Stimulated activated naive B cell treated with anti-CD40 and anti-IgM and Interleukin-4, amounts not matched to agents 10 μg/mL and 1 μg/mL and 100 μg/mL, for 72 hours (primary cell): ENCODE results near the gene CEMIP2.

Experiments used
- ATAC-seq, 2 donors: fragments of 150-1000 bp; cut with Tn5 transposase; replicated peaks; 2 replicates each; pipeline ENCODE4 v1.10.0; 2021; ENCODE audit warnings: moderate library complexity in 1 of 2
- DNase-seq: peaks from one replicate; pipeline ENCODE4 v3.0.0; 2021
- H3K27ac Mint-ChIP-seq: one replicate; pipeline ENCODE4 v1.8.0; 2022; ENCODE audit warnings: mild to moderate bottlenecking, mixed read lengths
- H3K27me3 Mint-ChIP-seq, 2 donors: one replicate each; pipeline ENCODE4 v1.8.0; 2022; ENCODE audit warnings: mixed read lengths in 2 of 2
- H3K36me3 Mint-ChIP-seq, 2 donors: one replicate each; pipeline ENCODE4 v1.8.0; 2022; ENCODE audit warnings: mixed read lengths in 2 of 2, mild to moderate bottlenecking in 1 of 2
- H3K4me1 Mint-ChIP-seq, 2 donors: one replicate each; pipeline ENCODE4 v1.8.0; 2022; ENCODE audit warnings: mixed read lengths in 2 of 2, mild to moderate bottlenecking in 1 of 2
- H3K4me3 Mint-ChIP-seq, 2 donors: one replicate each; pipeline ENCODE4 v1.8.0; 2022; ENCODE audit warnings: mild to moderate bottlenecking in 2 of 2, mixed read lengths in 2 of 2, moderate library complexity in 1 of 2
- H3K9me3 Mint-ChIP-seq, 2 donors: one replicate each; pipeline ENCODE4 v1.8.0; 2022; ENCODE audit warnings: mixed read lengths in 2 of 2, mild to moderate bottlenecking in 1 of 2

The CEMIP2 gene

GRCh38 chr9:71748280-71748743 is 20.0 kb downstream of the CEMIP2 start:
- Mint-ChIP-seq H3K9me3 (no peaks in the 10 kb centered on the region), H3K4me3 (no peak overlapping the region), H3K27me3 (no peaks in the 10 kb centered on the region), H3K27ac (no peak overlapping the region), H3K36me3 (peaks cover 18 to 27% of the 10 kb centered on the region in 2 donors), H3K4me1 (peaks cover 28 to 57% of the 10 kb centered on the region in 2 donors)
- no peak for DNase-seq
- ATAC-seq = no peak

GRCh38 chr9:71747576-71747975 is 20.7 kb downstream of the CEMIP2 start:
- peaks cover 18 to 27% of the 10 kb centered on the region in 2 donors for H3K36me3 Mint-ChIP-seq
- H3K9me3 Mint-ChIP-seq = no peaks in the 10 kb centered on the region
- H3K27ac Mint-ChIP-seq = no peak overlapping the region
- no peaks in the 10 kb centered on the region for H3K27me3 Mint-ChIP-seq
- DNase-seq (no peak), ATAC-seq (no peak)
- H3K4me1 Mint-ChIP-seq = peaks cover 25 to 53% of the 10 kb centered on the region in 2 donors
- no peak overlapping the region for H3K4me3 Mint-ChIP-seq

- no peak overlapping the region for H3K4me3 Mint-ChIP-seq
- no peaks in the 10 kb centered on the region for H3K27me3 Mint-ChIP-seq
- H3K36me3 Mint-ChIP-seq = peaks cover 18 to 34% of the 10 kb centered on the region in 2 donors
- H3K9me3 Mint-ChIP-seq = no peaks in the 10 kb centered on the region
- ATAC-seq (no peak), DNase-seq (no peak)
- no peak overlapping the region for H3K27ac Mint-ChIP-seq
- peaks cover 23 to 53% of the 10 kb centered on the region in 2 donors for H3K4me1 Mint-ChIP-seq
Observed at GRCh38 chr9:71746758-71747125, 21.6 kb downstream of the CEMIP2 start.

GRCh38 chr9:71746023-71746757 is 22.1 kb downstream of the CEMIP2 start:
- no peak overlapping the region for H3K27ac Mint-ChIP-seq
- H3K4me1 Mint-ChIP-seq = peaks cover 22 to 51% of the 10 kb centered on the region in 2 donors
- H3K36me3 Mint-ChIP-seq = peaks cover 16 to 34% of the 10 kb centered on the region in 2 donors

DNA sequence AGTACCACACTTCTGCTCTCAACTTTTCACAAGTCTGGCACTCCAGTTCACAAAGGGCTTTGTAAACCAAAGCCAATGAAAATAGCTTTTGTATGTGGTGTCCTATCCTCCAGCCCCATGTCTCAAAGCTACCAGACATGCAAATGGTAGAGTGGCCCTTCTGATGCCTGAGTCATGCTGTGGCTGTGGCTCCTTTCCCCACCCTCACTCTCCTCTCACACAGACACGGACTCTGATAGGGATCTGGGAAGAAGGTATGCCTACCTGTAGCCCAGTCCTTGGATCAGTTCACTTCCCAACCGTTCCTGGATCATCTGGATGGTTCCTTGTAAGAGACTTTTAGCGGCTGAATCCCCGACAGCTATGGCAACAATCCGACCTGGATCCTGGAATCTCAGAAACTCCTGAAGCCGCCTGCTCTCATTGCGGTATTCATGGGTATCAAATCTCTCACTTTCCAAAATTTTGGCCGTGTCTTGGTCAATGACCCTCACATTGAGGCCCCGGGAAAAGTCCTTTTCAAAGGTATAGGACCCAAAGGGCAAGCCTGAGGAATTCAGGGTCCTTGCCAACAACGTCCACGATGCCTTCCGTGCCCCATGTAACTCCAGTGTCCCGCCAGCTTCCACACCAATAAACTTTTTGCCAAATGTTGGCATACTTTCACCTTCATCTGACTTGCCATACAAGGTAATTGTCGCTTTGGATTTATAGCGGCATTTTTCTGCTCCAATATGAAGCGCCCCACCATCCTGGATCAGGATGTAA is 23.4 kb downstream of the CEMIP2 start:
- Mint-ChIP-seq H3K36me3 (peaks cover 17 to 38% of the 10 kb centered on the region in 2 donors), H3K4me3 (no peak overlapping the region), H3K9me3 (no peaks in the 10 kb centered on the region), H3K27me3 (no peaks in the 10 kb centered on the region), H3K4me1 (peaks cover 18 to 47% of the 10 kb centered on the region in 2 donors), H3K27ac (no peak overlapping the region)
- no peak for DNase-seq
- no peak for ATAC-seq

More at GRCh38 chr9:71746023-71746757, 22.1 kb downstream of the CEMIP2 start:
- ATAC-seq = no peak
- Mint-ChIP-seq H3K27me3 (no peaks in the 10 kb centered on the region), H3K4me3 (no peak overlapping the region), H3K9me3 (no peaks in the 10 kb centered on the region)
- DNase-seq = no peak

GRCh38 chr9:71743882-71744281 is 24.4 kb downstream of the CEMIP2 start:
- H3K4me3 Mint-ChIP-seq = no peak overlapping the region

DNA sequence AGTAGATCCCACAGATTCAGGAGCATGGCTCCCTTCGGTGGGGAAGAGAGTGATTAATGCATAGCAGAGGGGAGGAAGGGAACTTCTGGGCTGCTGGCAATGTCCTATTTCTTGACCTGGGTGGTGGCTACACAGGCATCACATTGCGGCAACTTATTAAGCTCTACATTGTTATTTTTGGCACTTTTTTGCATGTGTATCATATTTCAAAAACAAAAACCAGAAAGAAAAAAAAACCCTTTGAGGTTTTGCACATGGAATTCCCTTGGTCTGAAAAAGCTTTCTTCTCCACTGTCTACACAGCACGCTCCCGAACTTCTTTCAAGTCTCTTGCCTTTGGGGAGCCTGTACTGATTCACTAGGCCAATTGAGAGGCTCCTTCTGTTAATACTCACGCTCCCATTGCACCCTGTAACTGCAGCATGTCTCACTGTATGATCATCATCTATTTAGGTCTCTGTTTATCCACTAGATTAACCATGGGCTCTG is 25.1 kb downstream of the CEMIP2 start:
- no peak for ATAC-seq
- DNase-seq = no peak
- peaks cover 18 to 39% of the 10 kb centered on the region in 2 donors for H3K36me3 Mint-ChIP-seq
- no peaks in the 10 kb centered on the region for H3K27me3 Mint-ChIP-seq
- no peak overlapping the region for H3K4me3 Mint-ChIP-seq
- no peak overlapping the region for H3K27ac Mint-ChIP-seq
- peaks cover 15 to 42% of the 10 kb centered on the region in 2 donors for H3K4me1 Mint-ChIP-seq
- no peaks in the 10 kb centered on the region for H3K9me3 Mint-ChIP-seq

More at GRCh38 chr9:71743882-71744281, 24.4 kb downstream of the CEMIP2 start:
- ATAC-seq = no peak
- no peak for DNase-seq
- no peaks in the 10 kb centered on the region for H3K27me3 Mint-ChIP-seq
- no peaks in the 10 kb centered on the region for H3K9me3 Mint-ChIP-seq
- H3K27ac Mint-ChIP-seq = no peak overlapping the region
- H3K4me1 Mint-ChIP-seq = peaks cover 18 to 47% of the 10 kb centered on the region in 2 donors
- peaks cover 18 to 40% of the 10 kb centered on the region in 2 donors for H3K36me3 Mint-ChIP-seq

- H3K27ac Mint-ChIP-seq = no peak overlapping the region
- no peak overlapping the region for H3K4me3 Mint-ChIP-seq
- no peak for DNase-seq
- no peak for ATAC-seq
- H3K27me3 Mint-ChIP-seq = no peaks in the 10 kb centered on the region
- peaks cover 18 to 36% of the 10 kb centered on the region in 2 donors for H3K36me3 Mint-ChIP-seq
- H3K4me1 Mint-ChIP-seq = peaks cover 11 to 37% of the 10 kb centered on the region in 2 donors
- H3K9me3 Mint-ChIP-seq = no peaks in the 10 kb centered on the region
Observed at GRCh38 chr9:71742703-71743102, 25.6 kb downstream of the CEMIP2 start.

DNA sequence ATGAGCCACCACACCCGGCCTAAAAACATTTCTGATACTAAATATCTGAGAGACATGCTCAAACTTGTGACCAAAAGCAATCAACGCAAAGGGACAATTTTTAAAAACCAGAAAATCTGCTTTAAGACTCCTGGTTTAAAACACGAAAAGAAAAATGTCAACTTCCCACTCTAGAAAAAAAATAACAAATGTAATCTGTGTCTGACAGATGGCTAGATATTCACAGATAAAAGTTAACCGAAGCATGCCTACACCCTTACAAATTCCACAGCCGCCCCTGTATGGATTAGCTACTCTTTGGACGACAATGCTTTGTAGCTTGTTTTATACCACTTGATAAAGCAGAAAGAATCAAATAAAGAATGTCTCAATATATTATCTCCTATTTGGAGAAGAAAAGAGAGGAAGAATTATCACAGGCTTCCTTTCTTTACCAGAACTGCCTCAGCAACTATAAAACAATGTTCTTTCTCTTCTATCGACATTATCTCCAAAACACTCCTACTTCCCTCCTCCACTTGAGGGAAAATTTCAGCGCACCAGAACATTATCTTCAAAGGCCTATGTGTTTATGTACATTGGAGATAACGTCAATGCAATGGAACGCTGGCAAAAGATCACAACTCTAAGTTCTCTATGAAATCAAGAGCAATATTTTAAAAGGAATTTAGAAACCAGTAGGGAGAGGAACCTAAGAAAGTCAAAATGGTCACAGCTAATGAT is 26.2 kb downstream of the CEMIP2 start:
- H3K9me3 Mint-ChIP-seq = no peaks in the 10 kb centered on the region
- peaks cover 7 to 31% of the 10 kb centered on the region in 2 donors for H3K4me1 Mint-ChIP-seq
- no peak for ATAC-seq
- no peaks in the 10 kb centered on the region for H3K27me3 Mint-ChIP-seq
- no peak overlapping the region for H3K4me3 Mint-ChIP-seq
- peaks cover 18 to 33% of the 10 kb centered on the region in 2 donors for H3K36me3 Mint-ChIP-seq
- peak overlapping the region; percentile 56 for H3K27ac Mint-ChIP-seq
- DNase-seq = no peak

DNA sequence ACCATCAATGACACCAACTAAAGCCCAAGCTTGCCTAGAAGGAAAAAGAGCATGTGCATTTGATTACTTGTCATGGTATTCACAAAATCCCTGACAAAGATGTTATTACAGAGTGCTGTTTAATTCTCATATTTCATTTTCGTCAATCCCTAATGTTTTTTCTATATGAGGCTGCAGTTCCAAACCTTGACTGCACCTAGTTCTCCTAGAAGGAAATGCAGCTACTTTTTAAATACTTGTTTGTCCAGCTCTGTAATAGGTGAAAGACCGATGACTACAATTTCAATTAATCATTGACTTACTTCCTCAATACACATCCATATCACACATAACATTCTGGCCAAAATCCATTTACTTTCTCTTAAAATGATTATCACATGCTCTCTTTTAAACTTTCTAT is 28.1 kb downstream of the CEMIP2 start:
- DNase-seq = no peak
- no peak overlapping the region for H3K27ac Mint-ChIP-seq
- no peaks in the 10 kb centered on the region for H3K9me3 Mint-ChIP-seq
- H3K4me1 Mint-ChIP-seq = peaks cover 4 to 19% of the 10 kb centered on the region in 2 donors
- no peak for ATAC-seq
- peaks cover 23 to 26% of the 10 kb centered on the region in 2 donors for H3K36me3 Mint-ChIP-seq
- no peaks in the 10 kb centered on the region for H3K27me3 Mint-ChIP-seq
- no peak overlapping the region for H3K4me3 Mint-ChIP-seq

- Mint-ChIP-seq H3K4me3 (no peak overlapping the region), H3K36me3 (peaks cover 27 to 31% of the 10 kb centered on the region in 2 donors), H3K27ac (peak overlapping the region; percentile 20), H3K27me3 (no peaks in the 10 kb centered on the region), H3K9me3 (no peaks in the 10 kb centered on the region), H3K4me1 (peaks cover 2 to 7% of the 10 kb centered on the region in 2 donors)
- no peak for ATAC-seq
- DNase-seq = no peak
Observed at GRCh38 chr9:71737455-71737854, 30.9 kb downstream of the CEMIP2 start.

DNA sequence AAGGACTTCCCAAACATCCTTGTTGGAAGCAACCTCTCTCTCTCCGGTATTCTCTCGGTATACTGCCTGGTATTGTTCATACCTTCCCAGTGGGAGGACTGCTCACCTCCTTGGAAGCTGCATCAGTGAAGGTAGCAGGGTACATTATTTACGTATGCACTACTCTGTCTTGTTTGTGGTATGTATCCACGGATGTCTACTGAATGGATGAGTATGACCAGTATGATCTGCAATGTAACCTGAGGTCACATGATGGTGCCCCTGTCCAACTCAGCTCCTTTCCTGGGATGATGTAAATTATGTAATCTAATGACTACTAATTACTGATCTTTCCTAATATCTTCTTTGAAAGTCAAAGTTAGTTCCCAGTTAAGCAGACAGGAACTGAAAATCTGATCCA is 32.1 kb downstream of the CEMIP2 start:
- no peak overlapping the region for H3K27ac Mint-ChIP-seq

DNA sequence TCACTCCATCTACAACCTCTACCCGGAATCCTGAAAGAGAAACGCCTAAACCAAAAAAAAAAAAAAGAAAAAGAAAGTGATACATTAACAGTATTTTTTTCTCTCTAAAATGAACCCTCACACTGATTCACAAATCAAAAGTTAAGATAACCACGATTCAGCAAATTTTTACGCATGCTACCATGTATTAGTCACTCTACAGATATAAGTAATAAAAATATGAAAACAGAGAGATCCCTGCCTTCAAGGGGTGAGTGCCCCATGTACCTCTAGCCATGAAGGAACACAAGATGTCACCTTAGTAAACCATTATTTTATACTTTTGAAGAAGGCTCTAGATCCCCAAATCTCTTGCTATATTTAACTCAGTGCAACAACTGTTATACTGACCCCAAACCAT is 33.4 kb downstream of the CEMIP2 start:
- Mint-ChIP-seq H3K4me1 (peaks cover 0 to 5% of the 10 kb centered on the region in 2 donors), H3K9me3 (no peaks in the 10 kb centered on the region), H3K4me3 (no peak overlapping the region), H3K36me3 (peaks cover 31 to 33% of the 10 kb centered on the region in 2 donors), H3K27me3 (no peaks in the 10 kb centered on the region), H3K27ac (no peak overlapping the region)
- ATAC-seq (no peak), DNase-seq (no peak)

More for the DNA sequence above, 32.1 kb downstream of the CEMIP2 start:
- Mint-ChIP-seq H3K4me3 (no peak overlapping the region), H3K4me1 (peaks cover 0 to 5% of the 10 kb centered on the region in 2 donors), H3K27me3 (no peaks in the 10 kb centered on the region), H3K9me3 (no peaks in the 10 kb centered on the region), H3K36me3 (peaks cover 28 to 31% of the 10 kb centered on the region in 2 donors)
- ATAC-seq (no peak), DNase-seq (no peak)

DNA sequence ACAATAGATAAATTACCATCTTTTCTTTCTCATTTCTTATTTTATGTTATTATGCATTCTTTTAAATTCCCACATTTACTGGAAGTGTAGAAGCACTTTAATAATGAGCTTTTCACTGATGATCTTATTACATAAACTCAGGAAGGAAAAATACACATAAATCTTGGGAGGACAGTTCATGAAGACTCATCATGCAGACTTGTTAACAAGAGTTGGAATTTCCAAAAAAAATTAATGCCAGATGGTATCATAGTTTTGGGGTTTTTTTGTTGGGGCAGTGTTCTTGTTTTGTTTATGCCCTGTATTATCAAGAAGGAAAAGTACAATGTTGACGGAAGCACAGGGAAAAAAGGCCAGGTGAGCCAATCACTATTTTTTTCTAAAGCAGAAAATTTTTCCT is 35.1 kb downstream of the CEMIP2 start:
- peaks cover 35 to 41% of the 10 kb centered on the region in 2 donors for H3K36me3 Mint-ChIP-seq
- H3K27me3 Mint-ChIP-seq = no peaks in the 10 kb centered on the region
- no peak overlapping the region for H3K27ac Mint-ChIP-seq
- H3K4me3 Mint-ChIP-seq = no peak overlapping the region
- peaks cover 0 to 5% of the 10 kb centered on the region in 2 donors for H3K4me1 Mint-ChIP-seq
- DNase-seq (no peak), ATAC-seq (no peak)
- H3K9me3 Mint-ChIP-seq = no peaks in the 10 kb centered on the region
